ENCODE results near the gene MIP.
"Not testable (repeated sequence)": the region's sequence is repeated elsewhere in the genome, so short reads cannot be mapped to it uniquely, and the experiment has no call there.

- not testable (repeated sequence) for TF ChIP-seq ZNF354C (tag by site-specific recombination; IDR thresholded peaks at IDR 0.05; ENCODE audit: borderline replicate concordance, low read depth); CTCF (tag by site-specific recombination; IDR thresholded peaks at IDR 0.05); ZNF580 (tag by site-specific recombination; IDR thresholded peaks at IDR 0.05); ZNF510 (tag by site-specific recombination; IDR thresholded peaks at IDR 0.05; ENCODE audit: insufficient replicate concordance); OSR2 (tag by site-specific recombination; IDR thresholded peaks at IDR 0.05); ZEB2 (tag by site-specific recombination; IDR thresholded peaks at IDR 0.05); ZBTB20 (tag by site-specific recombination; IDR thresholded peaks at IDR 0.05)
These were observed 39.6 kb upstream of the MIP start for GRCh38 chr12:56494106-56494415.
